Neural progenitor cell (in vitro differentiated cells): Measurements from ENCODE around the gene KIF3B.

ENCODE experiments used
- CTCF ChIP-seq: fragments of 200-600 bp; sonication (generic); IDR thresholded peaks from 2 replicates; pipeline ENCODE4 v1.5.1; 2017; ENCODE audit warnings: antibody characterized with exemption, mild to moderate bottlenecking
- EZH2 ChIP-seq: fragments of 200-600 bp; sonication (generic); IDR thresholded peaks from 2 replicates; pipeline ENCODE4 v1.6.1; 2017; ENCODE audit warnings: antibody characterized with exemption, mild to moderate bottlenecking, moderate library complexity

GRCh38 chr20:32301719-32302506 lies 24.5 kb downstream of the KIF3B start:
- TF ChIP-seq EZH2, result no peak
- no peak for TF ChIP-seq CTCF
